GM19328 (cell line): ENCODE measurements around the gene SCRN1.
"Not testable (repeated sequence)": the region's sequence is repeated elsewhere in the genome, so short reads cannot be mapped to it uniquely, and the experiment has no call there.

Source experiments
- ATAC-seq: cut with Tn5 transposase; IDR thresholded peaks from one replicate; pipeline ENCODE4 v1.9.1; 2021; ENCODE audit warnings: mild to moderate bottlenecking, moderate library complexity; ENCODE audit not compliant: unreplicated experiment

Gene SCRN1

GRCh38 chr7:29893351-29893965, 96.1 kb downstream of the SCRN1 start:
- ATAC-seq: no peak

- no peak for ATAC-seq
These were observed 97.4 kb downstream of the SCRN1 start for GRCh38 chr7:29892231-29892630.

- no peak for ATAC-seq
These were observed 97.8 kb downstream of the SCRN1 start for GRCh38 chr7:29891766-29892165.

- not testable (repeated sequence) for ATAC-seq
These were observed 98.8 kb downstream of the SCRN1 start for GRCh38 chr7:29890786-29891185.

GRCh38 chr7:29890251-29890650, 99.3 kb downstream of the SCRN1 start:
- no peak for ATAC-seq

- no peak for ATAC-seq
These were observed 100.3 kb downstream of the SCRN1 start for GRCh38 chr7:29889288-29889687.

GRCh38 chr7:29888006-29888405, 101.6 kb downstream of the SCRN1 start:
- no peak for ATAC-seq

- ATAC-seq: no peak
These were observed 102.8 kb downstream of the SCRN1 start for GRCh38 chr7:29886827-29887226.

- no peak for ATAC-seq
These were observed 104.0 kb downstream of the SCRN1 start for GRCh38 chr7:29885626-29886025.

GRCh38 chr7:29884399-29885272, 105.0 kb downstream of the SCRN1 start:
- no peak for ATAC-seq

GRCh38 chr7:29883462-29884398, 105.9 kb downstream of the SCRN1 start:
- ATAC-seq: no peak

GRCh38 chr7:29882481-29882880, 107.1 kb downstream of the SCRN1 start:
- ATAC-seq: no peak

GRCh38 chr7:29881724-29882123, 107.9 kb downstream of the SCRN1 start:
- no peak for ATAC-seq

GRCh38 chr7:29879609-29880008, 110.0 kb downstream of the SCRN1 start:
- ATAC-seq: no peak

- ATAC-seq: no peak
These were observed 111.4 kb downstream of the SCRN1 start for GRCh38 chr7:29878081-29878688.

GRCh38 chr7:29877196-29877595, 112.4 kb downstream of the SCRN1 start:
- ATAC-seq: no peak

GRCh38 chr7:29875741-29876140, 113.9 kb downstream of the SCRN1 start:
- no peak for ATAC-seq

- no peak for ATAC-seq
These were observed 115.8 kb downstream of the SCRN1 start for GRCh38 chr7:29873644-29874294.

GRCh38 chr7:29871787-29872398, 117.7 kb downstream of the SCRN1 start:
- ATAC-seq: no peak
